Panc1 (cell line): Measurements from ENCODE around the gene ATF2. TPM values are rescaled to one million over a fixed set of nuclear protein-coding genes. Genes with fewer than 3 reads are reported as not detected.

ENCODE experiments used
- ATAC-seq: fragments of 200-7000 bp; cut with Tn5 transposase; 2 replicates; pipeline ENCODE4 v1.9.1; 2020; ENCODE audit warnings: mild to moderate bottlenecking, moderate library complexity
- BruUV-seq: library from RNA; stranded (reverse); fragments of 400-500 nt; replicated peaks from 2 replicates; lab custom pipeline; 2021; lab: Mats Ljungman, UMichigan
- CTCF ChIA-PET: fragments of 300-600 bp; sonication (Branson Sonifier 250); formaldehyde crosslinking; loops from one replicate; lab custom pipeline; 2022; ENCODE audit warnings: antibody characterized with exemption; lab: Charles Lee
- POLR2A ChIA-PET: fragments of 300-600 bp; sonication (Branson Sonifier 250); formaldehyde crosslinking; loops from one replicate; lab custom pipeline; 2022; ENCODE audit warnings: antibody characterized with exemption; lab: Charles Lee
- DNase-seq: peaks from one replicate; pipeline ENCODE4 v3.0.0-alpha.2; 2010; ENCODE audit warnings: low read depth, low spot score
- H3K27ac ChIP-seq: 2 replicates; pipeline ENCODE4 v1.5.1; 2011; ENCODE audit warnings: mild to moderate bottlenecking, low read length, inconsistent platforms
- H3K27me3 ChIP-seq: fragments of 200-500 bp; sonication (Bioruptor generic); 2 replicates; pipeline ENCODE4 v1.6.0; 2014; ENCODE audit warnings: low read length, inconsistent platforms; ENCODE audit not compliant: control insufficient read depth, insufficient read depth
- H3K36me3 ChIP-seq: fragments of 200-500 bp; sonication (Bioruptor generic); 2 replicates; pipeline ENCODE4 v1.5.1; 2014; ENCODE audit warnings: inconsistent platforms, mild to moderate bottlenecking, low read length, moderate library complexity; ENCODE audit not compliant: control insufficient read depth, insufficient read depth
- H3K4me1 ChIP-seq: 2 replicates; pipeline ENCODE4 v1.5.1; 2011; ENCODE audit warnings: inconsistent platforms, mild to moderate bottlenecking, low read length, moderate library complexity; ENCODE audit not compliant: control insufficient read depth, insufficient read depth
- H3K4me3 ChIP-seq, 2 experiments: 2 replicates each; pipeline ENCODE4 v1.5.1; 2011 to 2012; ENCODE audit warnings: low read depth in 2 of 2, low read length in 2 of 2, mild to moderate bottlenecking in 2 of 2, inconsistent platforms in 1 of 2, moderate library complexity in 1 of 2
- H3K9me3 ChIP-seq: fragments of 200-500 bp; sonication (Bioruptor generic); 2 replicates; pipeline ENCODE4 v1.5.1; 2014; ENCODE audit warnings: low read depth, mild to moderate bottlenecking, inconsistent platforms, low read length, moderate library complexity; ENCODE audit not compliant: control insufficient read depth, insufficient read depth
- POLR2AphosphoS5 ChIP-seq: IDR thresholded peaks from 2 replicates; pipeline ENCODE4 v1.6.1; 2012; ENCODE audit warnings: mild to moderate bottlenecking, low read depth, low read length, moderate library complexity
- SIN3A ChIP-seq: IDR thresholded peaks from 2 replicates; pipeline ENCODE4 v1.6.1; 2012; ENCODE audit warnings: low read depth, mild to moderate bottlenecking, low read length, moderate library complexity, borderline replicate concordance; ENCODE audit not compliant: insufficient read depth
- TCF7L2 ChIP-seq: IDR thresholded peaks from 2 replicates; pipeline ENCODE4 v1.6.1; 2011; ENCODE audit warnings: mild to moderate bottlenecking, low read depth, low read length, inconsistent platforms
- in situ Hi-C: cut with HindIII; loops from 2 replicates; pipeline ENCODE4 v1.10.0; 2016; ENCODE audit warnings: low sequenced_read_pairs, low pct_unique_long_range_greater_than_20kb
- intact Hi-C: fragments of 100-400 bp; cut with micrococcal nuclease; formaldehyde crosslinking; loops from one replicate; pipeline ENCODE4 v1.10.0; 2022; ENCODE audit not compliant: unreplicated experiment
- total RNA-seq: library from RNA; stranded (reverse); gene quantifications from one replicate; pipeline ENCODE4 v1.2.1, GENCODE V29; 2021; ENCODE audit not compliant: unreplicated experiment
- TF ChIP-seq, protein P1 (sequence below): fragments of 450-650 bp; IDR thresholded peaks from 2 replicates; pipeline ENCODE4 v1.5.1; 2017; ENCODE audit warnings: mild to moderate bottlenecking
- TF ChIP-seq, protein P2 (sequence below), 2 experiments: IDR thresholded peaks; 2 replicates each; pipeline ENCODE4 v1.6.1; 2011 to 2012; ENCODE audit warnings: low read depth in 2 of 2, control low read depth in 1 of 2, low read length in 1 of 2, mild to moderate bottlenecking in 1 of 2, moderate library complexity in 1 of 2; ENCODE audit not compliant: insufficient read depth in 1 of 2

Gene ATF2
- total RNA-seq, 1 experiment from 2014 or later = 61.8 TPM

DNA sequence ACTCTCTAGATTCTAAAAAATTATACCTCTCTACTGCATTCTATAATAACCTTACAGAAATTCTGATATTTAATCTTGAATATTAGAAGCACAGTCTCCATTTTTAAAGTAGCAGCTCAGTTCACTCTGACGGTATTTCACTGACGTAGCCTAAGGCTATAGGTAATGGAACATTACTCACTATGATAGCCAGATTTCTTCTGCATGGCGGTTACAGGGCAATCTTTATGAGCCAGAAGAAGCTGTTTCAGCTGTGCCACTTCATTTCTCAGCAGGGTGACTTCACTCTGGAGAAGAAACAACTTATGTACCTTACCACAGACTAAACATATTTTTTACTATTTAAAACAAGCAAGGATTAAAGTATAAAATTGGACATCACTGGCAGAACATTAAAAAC lies 87.5 kb downstream of the ATF2 start:
- in situ Hi-C loops (no loop called here), intact Hi-C loops (no loop called here)
- Histone ChIP-seq H3K27ac (no peak overlapping the region), H3K4me3 (no peak overlapping the region), H3K36me3 (peaks cover 34% of the 10 kb centered on the region), H3K9me3 (no peaks in the 10 kb centered on the region), H3K4me1 (no peaks in the 10 kb centered on the region), H3K27me3 (no peaks in the 10 kb centered on the region)
- DNase-seq (no peak), ATAC-seq (no peak)
- TF ChIP-seq SIN3A (no peak), POLR2AphosphoS5 (no peak), TCF7L2 (no peak)
- TF ChIP-seq, protein P1, sequence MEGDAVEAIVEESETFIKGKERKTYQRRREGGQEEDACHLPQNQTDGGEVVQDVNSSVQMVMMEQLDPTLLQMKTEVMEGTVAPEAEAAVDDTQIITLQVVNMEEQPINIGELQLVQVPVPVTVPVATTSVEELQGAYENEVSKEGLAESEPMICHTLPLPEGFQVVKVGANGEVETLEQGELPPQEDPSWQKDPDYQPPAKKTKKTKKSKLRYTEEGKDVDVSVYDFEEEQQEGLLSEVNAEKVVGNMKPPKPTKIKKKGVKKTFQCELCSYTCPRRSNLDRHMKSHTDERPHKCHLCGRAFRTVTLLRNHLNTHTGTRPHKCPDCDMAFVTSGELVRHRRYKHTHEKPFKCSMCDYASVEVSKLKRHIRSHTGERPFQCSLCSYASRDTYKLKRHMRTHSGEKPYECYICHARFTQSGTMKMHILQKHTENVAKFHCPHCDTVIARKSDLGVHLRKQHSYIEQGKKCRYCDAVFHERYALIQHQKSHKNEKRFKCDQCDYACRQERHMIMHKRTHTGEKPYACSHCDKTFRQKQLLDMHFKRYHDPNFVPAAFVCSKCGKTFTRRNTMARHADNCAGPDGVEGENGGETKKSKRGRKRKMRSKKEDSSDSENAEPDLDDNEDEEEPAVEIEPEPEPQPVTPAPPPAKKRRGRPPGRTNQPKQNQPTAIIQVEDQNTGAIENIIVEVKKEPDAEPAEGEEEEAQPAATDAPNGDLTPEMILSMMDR = no peak
- TF ChIP-seq, protein P2, sequence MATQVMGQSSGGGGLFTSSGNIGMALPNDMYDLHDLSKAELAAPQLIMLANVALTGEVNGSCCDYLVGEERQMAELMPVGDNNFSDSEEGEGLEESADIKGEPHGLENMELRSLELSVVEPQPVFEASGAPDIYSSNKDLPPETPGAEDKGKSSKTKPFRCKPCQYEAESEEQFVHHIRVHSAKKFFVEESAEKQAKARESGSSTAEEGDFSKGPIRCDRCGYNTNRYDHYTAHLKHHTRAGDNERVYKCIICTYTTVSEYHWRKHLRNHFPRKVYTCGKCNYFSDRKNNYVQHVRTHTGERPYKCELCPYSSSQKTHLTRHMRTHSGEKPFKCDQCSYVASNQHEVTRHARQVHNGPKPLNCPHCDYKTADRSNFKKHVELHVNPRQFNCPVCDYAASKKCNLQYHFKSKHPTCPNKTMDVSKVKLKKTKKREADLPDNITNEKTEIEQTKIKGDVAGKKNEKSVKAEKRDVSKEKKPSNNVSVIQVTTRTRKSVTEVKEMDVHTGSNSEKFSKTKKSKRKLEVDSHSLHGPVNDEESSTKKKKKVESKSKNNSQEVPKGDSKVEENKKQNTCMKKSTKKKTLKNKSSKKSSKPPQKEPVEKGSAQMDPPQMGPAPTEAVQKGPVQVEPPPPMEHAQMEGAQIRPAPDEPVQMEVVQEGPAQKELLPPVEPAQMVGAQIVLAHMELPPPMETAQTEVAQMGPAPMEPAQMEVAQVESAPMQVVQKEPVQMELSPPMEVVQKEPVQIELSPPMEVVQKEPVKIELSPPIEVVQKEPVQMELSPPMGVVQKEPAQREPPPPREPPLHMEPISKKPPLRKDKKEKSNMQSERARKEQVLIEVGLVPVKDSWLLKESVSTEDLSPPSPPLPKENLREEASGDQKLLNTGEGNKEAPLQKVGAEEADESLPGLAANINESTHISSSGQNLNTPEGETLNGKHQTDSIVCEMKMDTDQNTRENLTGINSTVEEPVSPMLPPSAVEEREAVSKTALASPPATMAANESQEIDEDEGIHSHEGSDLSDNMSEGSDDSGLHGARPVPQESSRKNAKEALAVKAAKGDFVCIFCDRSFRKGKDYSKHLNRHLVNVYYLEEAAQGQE (IDR thresholded peaks at IDR 0.05; ENCODE audit: insufficient read depth in 1 of 2, low read depth in 2 of 2, low read length in 1 of 2) = no peak
- CTCF ChIA-PET = no interaction called here
- BruUV-seq = no TSS peak
- POLR2A ChIA-PET = no interaction called here

DNA sequence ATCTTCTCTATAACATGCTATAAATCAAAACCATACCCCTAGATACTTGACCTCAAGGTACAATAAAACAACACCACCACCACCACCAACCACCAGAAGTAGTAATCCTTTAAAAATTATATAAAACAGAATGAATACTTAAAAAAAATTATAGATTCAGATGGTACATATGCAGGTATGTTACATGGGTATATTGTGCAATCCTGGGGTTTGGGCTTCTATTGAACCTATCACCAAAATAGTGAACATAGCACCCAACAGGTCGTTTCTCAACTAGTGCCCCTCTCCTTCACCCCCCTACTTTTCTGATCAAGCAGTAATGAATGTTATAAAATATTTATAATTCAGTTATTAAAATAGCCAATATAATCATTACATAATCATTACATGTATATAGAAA lies 91.7 kb downstream of the ATF2 start:
- in situ Hi-C loops = no loop called here
- ATAC-seq = no peak
- intact Hi-C loops = no loop called here
- Histone ChIP-seq H3K27me3 (no peaks in the 10 kb centered on the region), H3K4me1 (no peaks in the 10 kb centered on the region), H3K4me3 (no peak overlapping the region), H3K36me3 (peaks cover 38% of the 10 kb centered on the region), H3K9me3 (no peaks in the 10 kb centered on the region), H3K27ac (no peak overlapping the region)
- no TSS peak for BruUV-seq
- CTCF ChIA-PET = interaction anchor here (0.7 kb wide), 1 partner anchor 110 kb away, joined by 3 read pairs; no protein-coding TSS in a partner anchor
- TF ChIP-seq, protein P1 = no peak
- TF ChIP-seq, protein P2 (IDR thresholded peaks at IDR 0.05; ENCODE audit: insufficient read depth in 1 of 2, low read depth in 2 of 2, low read length in 1 of 2) = no peak
- no peak for TF ChIP-seq POLR2AphosphoS5
- no peak for TF ChIP-seq TCF7L2
- TF ChIP-seq SIN3A = no peak
- POLR2A ChIA-PET = no interaction called here
- no peak for DNase-seq
